ENCODE data around the gene PPIL6. TPM values are rescaled to one million over a fixed set of nuclear protein-coding genes. Genes with fewer than 3 reads are reported as not detected.
"Not testable (repeated sequence)": the region's sequence is repeated elsewhere in the genome, so short reads cannot be mapped to it uniquely, and the experiment has no call there.

Gene PPIL6
- polyA plus RNA-seq, 1 donor = 5.4 TPM

DNA sequence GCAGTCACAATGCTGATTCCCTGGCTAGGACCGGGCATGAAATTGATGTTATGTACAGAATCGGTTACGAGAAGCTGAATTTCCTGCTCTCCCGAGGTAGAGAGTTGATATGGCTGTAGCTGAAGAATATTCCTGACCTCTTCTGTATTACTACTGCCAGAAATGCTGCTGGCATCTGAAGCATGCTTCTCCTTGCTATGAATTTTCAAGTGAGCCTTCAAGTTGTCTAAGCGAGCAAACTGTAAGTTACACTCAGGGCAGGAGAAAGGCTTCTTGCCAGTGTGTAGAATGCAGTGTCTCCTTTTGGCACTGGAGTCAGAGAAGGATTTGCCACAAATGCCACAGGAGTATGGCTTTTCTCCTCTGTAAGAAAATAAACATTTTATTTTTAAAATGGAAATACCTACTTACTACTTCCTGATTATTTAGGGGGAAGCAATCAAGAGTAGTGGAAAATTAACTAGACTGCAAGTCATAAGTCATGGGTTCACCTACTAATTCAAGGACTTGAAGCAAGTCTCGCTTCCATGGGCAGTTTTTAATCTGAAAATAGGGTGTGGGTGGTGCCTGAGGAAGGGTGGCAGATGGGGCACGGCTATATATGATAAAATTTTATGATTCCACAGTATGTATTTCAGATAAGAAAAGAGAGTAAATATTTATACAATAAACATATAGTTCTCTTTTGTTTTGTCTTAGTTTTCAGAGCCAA, 25.9 kb upstream of the PPIL6 start:
- DNase-seq = no peak

DNA sequence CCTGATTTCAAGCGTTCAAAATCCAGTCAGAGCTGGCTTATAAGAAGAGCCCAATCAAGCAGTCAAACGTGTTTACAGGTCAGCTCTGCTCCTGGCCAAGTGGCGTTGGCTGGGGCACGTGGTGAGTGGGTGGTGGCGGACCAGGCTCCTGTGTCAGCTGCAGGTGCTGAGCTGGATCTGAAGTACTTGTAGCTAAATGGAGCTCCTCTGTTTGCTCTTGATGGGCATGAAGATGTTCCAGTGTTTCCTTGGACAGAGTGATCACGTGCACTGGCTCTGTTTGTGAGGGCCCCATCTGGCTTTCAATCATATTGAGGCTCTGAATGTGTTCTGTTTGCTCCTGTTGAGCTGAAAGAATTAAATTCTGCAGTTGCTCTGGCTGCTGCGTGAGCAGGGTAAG, 25.3 kb upstream of the PPIL6 start:
- no peak for DNase-seq

DNA sequence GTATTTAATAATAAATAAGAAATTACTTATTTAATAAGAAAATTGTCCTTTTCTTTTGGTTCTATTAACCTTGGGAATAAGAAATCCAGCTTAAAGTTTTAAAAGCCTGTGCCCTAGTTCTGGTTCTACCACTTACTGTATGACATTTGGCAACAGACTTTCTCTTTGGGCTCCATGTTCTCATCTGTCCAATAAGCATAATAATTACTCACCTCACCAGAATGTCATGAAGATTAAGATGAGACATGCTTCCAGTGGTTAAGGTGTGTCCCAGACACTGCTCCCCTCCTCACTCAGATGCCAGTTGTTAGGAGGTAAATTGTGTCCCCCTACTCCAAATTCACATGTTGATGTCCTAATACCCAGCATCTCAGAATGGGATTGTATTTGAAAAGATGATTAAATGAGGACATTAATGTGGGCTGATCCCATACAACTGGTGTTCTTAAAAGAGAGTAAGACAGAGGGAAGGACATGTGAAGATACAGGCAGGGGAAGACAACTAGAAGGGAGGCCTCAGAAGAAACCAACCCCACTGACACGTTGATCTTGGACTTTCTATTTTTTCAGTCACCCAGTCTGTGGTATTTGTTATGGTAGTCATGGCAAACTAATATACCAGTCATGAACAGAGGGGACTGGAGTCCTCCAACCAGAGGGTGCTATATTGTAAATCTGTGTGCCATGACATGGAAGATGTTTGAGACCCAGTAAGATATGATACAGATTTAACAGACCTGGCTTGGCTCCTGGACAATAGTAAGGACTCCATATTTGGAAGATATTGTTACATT, 21.5 kb upstream of the PPIL6 start:
- no peak for DNase-seq

DNA sequence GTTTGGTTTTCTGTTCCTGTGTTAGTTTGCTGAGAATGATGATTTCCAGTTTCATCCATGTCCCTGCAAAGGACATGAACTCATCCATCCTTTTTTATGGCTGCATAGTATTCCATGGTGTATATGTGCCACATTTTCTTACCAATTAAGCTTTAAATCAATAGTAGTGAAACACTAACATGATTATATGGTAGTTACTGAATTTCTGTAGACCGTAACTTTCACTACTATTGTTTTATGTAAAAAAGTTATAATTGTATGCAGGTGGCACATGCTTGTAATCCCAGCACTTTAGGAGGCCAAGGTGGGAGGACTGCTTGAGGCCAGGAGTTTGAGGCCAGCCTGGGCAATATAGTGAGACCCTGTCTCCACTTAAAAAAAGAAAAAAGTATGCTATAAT, 20.8 kb upstream of the PPIL6 start:
- not testable (repeated sequence) for DNase-seq

DNA sequence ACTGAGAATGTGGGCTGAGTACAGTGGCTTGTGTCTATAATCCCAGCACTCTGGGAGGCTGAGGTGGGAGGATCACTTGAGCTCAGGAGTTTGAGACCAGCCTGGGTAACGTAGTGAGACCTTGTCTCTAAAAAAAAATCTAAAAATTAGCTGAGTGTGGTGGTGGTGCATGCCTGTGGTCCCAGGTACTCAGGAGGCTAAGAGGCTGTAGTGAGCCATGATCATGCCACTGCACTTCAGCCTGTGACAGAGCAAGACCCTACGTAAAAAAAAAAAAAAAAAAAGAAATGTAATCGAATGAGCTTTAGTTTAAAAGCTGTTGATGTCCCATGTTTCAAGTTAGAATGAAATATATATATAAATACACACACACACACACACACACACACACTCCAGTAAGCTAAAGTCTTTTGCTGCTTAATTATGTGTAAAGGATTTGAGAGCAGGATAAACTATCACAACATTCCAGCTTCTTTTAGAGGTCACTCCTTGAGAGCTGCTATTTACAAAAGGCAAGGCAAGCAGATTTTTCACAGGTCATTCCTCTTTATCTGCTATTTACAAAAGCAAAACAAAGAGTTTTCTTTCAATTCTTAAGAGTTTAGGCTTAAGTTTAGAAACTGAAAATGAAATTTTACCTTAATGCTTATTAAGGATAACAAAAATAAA, 19.9 kb upstream of the PPIL6 start:
- no peak for DNase-seq

DNA sequence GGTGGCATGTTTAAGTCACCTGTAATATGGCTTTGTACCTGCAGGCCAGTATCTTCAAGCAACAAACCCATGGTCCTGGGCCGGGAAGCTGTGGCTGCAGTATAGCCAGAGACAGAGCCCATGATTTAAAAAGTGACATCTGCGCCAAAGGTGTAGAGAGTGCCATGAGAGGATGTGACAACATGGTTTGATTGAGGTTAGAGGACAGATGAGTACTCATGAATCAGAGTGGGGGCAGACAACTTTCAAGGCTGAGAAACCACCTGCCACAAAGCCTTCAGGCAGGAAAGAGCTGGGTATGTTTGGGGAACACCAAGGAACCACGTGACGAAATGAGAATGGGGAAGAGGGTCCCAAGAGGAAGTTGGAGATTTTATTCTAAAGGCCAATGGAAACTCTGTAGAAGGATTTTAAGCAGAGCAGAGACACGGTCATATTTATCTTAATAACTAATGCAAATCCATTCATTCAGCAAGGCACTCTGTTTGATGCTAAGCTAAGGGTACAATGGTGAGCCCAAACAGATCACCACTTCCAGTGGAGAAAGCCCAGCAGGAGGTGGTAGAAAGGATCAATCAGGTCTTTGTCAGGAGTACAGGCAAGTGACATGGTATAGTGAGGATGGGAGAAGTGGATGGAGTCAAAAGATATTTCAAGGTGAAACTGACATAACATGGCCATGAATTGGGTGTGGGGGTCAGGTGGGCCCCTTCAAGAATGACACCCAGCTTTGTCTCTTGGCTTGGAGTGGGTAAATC, 18.5 kb upstream of the PPIL6 start:
- DNase-seq = no peak

DNA sequence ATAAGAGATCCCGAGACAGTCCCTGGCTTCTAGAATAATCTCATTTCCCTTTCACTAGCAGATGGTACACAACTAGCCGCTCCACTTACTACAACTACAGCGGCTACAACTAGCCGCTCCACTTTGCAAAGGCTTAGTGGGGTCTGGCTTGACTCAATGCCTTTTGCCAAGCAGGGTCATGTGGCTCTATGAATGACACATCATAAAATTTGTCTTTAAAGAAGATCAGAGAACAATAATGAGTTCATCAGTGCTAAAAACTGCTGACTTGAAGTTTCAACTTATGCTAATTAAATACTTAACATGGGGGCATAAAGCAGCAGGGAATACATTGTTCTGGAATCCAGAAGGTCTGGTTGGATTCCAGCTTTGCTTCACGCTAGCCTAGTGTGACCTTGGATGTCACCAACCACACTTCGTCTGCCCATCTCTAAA, 17.2 kb upstream of the PPIL6 start:
- DNase-seq = no peak

DNA sequence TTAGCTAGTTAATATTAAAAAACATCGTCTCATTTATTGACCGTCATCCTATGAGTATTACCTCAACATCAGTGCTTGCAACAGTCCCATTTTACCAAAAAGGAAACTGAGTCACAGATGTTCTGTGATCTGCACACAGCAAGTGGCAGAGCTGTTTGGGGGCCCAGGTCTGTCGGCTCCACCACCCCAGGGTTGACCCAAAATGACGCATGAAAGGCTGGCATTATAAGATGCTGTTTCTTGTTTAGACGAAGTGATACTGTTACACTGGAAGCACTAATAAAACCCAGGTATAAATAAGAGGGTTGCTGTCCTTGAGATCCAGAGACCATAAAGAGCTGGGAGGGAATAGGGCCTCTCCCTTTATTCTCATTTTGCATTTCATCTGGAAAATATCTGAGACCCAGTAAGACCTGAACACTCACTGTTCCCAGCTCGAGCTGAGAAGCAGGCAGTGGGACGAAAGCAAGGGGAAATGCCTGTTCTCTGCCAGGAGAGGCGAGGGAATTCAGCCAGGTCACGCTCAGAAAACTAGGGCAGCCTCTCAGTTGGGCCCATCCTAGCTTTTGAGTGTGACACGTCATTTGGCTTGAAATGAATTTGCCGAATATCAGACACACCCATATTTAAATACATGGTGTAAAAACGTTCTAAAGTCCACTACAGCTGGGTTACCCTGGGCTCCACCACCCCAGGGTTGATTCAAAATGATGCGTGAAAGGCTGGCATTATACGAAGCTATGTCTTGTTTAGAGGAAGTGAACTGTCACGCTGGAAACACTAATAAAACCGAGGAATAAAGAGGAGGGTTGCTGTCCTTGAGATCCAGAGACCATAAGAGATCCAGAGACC, 16.5 kb upstream of the PPIL6 start:
- peak; percentile 73 for DNase-seq

DNA sequence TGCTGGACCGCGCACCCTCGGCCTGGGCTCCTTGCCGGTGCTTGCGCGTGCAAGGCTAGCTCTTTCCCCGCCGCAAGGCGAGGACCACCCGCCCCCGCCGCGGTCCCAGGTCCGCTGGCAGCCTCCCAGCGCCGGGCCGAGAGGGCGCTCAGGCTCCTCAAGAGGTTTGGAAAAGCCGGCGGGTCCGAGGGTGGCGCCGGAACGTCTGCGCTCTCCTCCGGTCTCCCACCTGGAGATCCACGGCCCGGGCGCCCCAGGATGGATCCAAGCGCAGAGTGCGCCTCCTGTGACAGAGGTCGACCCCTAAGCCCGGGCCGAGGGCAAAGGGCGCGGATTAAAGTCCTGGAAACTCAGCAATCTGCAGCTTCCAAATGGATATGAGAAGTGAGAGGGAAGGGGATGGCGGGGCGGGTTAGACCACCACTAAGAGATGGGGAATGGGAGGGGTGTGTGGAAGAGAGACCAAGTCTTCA, 15.7 kb upstream of the PPIL6 start:
- no peak for DNase-seq

DNA sequence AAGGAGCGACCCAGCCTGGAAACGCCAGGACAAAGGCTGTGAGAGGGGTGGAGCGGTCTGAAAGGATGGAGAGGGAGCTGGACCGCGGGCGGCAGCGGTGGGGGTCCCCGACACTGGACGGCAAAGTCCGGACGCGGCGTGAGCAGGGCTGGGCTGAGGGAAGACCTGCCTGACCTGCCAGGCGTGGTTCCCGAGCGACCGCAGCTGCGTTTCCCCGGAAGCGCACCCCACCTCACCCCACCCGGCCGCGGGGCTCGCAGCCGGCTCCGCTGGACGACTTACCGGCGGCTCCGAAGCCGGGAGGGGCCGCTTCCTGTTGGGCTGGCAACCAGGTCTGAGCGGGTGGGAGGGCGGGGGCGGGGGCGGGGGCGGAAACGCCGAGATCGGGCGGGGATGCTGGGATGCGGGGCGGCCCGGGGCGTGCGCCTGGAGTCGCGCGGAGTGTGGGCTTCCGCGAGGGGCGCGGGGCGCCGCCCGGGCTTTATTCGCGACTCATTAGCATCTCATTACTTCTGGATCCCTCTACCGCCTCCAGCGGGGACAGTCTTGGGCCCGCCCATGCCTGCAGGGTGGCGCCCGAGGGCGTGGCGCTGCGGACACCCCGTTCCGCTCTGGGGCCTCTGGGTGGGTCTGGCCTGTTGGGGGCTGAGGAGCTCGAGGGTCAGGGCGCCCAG, 15.1 kb upstream of the PPIL6 start, which contains the start of gene MICAL1:
TSS of gene MICAL1 (minus strand) at position 336 of the 674 bp plus-strand sequence. CDS start 1,576 bp downstream, outside the sequence.
- DNase-seq = peak; percentile 62

DNA sequence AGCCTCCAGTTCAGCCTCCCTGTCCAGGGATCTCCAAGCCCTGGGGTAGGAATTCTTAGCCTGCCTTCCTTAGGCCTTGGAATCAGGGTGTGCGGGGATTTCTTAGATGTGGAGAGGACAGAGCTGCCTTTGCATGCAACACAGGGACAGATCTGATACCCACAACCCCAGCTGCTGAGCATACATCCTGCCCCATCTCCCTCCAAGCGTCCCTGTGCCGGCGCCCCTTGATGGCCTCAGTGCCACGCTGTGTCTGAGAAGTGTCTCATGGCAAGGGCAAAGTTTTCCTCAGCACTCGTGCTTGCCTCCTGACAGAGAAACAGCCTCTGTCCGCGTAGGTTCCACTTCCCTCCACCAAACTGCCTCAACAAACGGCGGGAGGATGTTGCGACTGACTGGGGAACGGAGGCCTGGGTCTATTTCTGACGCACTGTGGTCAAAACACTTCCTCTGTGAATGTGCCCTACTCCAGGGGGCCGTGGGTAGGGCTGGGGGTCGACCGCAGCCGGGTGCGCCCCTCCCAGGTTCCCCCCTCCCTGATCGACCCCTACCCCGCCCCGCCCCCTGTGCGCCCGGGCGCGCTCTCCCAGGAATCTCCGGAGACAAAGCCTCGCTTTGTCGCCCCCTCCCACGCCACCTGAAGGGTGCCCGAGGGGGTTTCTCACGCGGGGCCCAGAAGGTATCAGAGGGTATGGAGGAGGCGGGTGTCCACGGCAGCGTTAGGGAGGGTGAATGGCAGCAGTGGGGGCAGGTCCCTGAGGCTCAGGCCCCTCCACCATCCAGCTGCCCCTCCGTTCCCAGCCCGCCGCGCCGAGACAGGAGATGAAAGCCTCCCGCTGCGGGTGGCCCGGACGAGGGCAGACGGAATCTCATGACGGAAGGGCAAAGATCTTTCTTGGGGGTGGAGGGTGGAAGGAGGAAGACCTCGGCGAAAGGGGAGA, 14.3 kb upstream of the PPIL6 start:
- no peak for DNase-seq

DNA sequence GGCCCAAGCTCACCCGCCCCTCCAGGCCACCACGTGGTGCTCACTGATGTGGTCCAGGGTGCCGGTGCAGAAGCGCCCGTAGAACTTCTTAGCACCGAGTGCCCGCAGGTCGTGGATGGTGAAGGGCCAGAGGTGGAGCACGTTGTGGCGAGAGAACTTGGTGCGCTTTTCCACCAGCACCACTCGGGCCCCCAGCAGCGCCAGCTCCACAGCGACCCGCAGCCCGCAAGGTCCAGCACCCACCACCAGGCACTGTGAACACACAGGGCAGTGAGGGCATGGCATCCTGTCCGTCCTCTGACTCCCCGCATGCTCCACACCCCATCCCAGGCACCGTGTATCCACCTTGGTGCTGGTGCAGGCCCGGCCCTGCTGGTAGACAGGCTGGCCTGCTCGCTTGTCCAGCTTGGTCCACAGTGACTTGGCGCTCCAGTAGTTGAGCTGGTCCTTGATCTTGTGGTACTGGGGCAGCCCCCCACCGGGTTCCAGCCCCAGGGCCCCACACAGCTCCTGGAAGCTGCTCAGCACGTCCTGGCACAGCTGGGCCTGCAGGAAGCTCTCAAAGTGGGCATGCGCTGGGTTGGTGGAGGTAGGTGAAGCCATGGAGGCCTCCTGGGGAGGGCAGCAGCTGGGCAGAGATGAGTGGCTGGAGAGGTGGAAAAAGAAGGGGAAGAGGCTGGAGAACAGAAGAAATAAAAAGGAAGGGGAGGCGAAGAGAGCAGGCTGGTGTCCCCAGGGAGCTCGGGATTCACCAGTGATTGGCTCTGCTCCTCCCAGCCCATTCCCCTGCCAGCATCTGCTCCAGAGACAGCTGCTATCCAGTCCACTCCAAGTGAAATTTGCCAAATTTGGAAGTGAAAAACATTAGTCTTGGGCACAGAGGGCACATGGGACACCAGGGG, 13.4 kb upstream of the PPIL6 start:
- DNase-seq = no peak

DNA sequence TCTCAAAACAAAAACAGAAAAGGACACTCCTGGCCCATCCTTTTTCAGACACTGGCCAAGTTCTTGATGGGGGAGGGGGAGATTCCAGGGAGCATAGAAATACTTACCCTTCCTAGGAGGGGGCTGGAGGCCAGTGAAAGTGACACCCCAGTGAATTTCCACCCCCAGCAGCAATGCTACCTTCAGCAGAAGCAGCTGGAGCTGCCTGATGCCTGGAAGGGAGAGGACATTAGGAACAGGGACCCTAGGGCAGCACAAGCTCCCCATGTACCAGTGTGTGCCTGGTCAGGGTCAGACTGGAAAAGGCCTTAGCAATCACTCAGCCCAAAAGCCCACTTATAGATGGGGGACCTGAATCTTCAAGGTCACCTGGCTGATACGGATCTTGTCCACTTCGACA, 12.7 kb upstream of the PPIL6 start:
- DNase-seq = no peak

DNA sequence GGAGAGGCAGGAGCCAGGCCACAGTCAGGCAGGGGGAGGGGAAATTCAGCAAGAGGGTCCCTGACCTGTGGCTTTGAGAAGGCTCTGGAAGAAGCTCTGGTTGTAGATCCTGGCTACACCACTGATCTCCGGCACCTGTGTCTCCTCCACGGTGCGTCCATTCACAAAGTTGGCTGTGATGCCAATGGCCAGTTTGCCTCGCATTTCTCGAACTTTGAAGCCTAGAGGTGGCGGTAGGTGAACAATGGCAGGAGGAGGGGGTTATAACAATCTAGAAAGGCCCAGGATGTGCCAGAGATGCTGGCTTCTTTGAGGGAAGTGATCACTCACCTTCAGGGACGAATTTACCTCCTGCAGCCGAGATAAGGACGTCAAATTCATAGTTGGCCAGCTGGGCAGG, 11.8 kb upstream of the PPIL6 start:
- DNase-seq = no peak

DNA sequence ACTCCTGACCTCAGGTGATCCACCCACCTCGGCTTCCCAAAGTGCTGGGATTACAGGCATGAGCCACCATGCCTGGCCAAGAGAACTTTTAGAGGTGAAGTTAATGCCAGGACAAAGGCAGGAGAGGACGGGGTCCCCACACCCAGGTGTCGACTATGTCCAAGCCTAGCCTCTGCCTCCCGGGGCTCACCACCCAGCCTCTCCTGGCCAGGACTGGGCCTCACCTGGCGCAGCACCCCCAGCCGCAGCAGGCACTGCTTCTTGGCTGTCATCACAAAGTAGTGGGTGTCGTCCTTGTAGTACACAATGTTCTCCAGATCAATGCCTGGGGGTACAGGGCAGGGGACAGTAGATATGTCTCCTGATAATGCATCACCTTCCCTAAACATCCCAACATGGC, 10.9 kb upstream of the PPIL6 start:
- no peak for DNase-seq

DNA sequence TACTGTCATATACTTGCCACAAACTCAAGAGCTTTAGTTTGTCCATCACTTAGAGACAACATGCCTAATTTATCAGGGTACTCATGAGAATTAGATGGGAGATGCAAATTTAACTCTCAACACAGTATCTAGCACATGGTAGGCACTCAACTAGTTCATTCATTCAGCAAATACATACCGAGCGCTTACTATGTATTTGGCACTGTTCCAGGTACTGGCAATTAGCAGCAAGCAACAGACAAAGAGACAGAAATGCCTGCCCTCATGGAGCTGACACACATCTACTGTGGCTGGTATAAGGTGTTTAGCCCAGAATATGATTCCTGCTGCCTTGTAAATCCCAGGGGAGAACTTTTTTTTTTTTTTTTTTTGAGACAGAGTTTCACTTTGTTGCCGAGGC, 10.4 kb upstream of the PPIL6 start:
- no peak for DNase-seq

DNA sequence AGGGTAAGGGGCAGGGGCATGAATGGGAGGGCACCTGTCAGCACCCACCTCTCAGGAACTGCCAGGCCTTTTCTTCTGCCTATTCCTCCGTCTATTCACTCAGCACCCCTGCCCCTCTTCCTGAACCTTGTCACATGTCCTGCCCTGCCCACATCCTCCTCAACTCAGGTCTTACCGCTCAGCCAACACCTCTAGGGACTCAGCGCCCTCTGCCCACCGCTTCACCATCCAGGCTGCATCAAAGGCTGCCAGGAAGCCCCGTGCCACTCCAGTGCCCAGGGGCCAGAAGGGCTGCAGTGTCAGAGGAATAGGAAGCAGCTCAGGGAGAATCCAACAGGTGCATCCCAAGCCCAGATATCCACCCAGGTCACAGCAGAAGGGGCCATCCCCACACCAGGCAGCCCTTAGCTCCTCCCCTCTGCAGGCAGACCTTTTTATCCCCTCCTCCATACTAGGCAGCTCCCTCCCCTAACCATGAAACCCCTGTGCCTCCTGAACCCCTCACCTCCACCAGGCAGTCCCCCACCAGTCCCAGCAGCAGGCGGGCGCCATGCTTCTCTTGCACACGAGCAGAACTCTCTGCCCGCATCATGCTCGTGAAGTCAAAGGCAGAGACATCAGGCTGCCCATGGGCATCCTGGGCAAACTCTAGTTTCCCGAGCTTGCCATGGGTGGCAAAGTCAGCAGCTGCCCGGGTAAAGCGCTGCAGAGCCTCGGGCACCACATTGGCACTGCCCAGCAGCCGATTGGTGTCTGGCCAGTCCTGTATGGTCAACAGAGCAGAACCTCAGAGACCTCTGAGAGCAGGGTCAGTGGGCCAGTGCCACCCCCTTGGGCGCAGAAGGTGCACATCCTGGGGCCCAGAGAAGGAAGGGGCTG, 9.6 kb upstream of the PPIL6 start:
- DNase-seq = no peak
